NCI-H1105 treated with DMSO at 0.1 percent for 48 hours (cell line): ENCODE data around the gene CDC42BPA.
"Not testable (repeated sequence)": the region's sequence is repeated elsewhere in the genome, so short reads cannot be mapped to it uniquely, and the experiment has no call there.

Source experiments
- DNase-seq: peaks from one replicate; lab custom pipeline; 2025; lab: John Stamatoyannopoulos, UW

Gene CDC42BPA

DNA sequence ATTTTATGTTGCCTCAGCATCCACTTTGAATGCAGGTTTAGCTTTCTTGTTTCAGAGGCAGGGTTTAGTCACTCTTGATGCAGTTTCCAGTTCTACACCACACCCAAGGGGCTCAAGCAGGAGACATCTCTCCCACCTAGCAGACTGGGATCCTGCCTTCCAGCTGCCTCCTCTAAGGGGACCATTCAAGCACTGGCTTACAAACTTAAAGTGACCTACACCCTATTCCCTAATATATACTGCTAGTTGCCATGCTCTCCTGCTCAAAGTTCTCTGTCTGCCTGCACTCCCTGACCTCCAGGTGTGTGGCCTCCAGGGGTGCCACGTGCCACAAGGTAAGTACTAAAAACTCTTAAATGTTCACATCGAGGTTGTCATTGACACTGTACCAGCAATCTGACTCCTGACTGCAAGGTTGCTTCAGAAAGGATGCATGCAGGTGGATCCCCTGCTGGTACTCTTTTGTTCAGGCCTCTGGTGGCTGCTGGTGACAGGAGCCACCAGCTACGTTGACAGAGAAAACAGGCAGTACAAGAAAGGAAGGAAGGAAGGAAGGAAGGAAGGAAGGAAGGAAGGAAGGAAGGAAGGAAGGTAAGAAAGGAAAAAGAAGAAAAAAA, 192.3 kb downstream of the CDC42BPA start:
- DNase-seq = no peak

DNA sequence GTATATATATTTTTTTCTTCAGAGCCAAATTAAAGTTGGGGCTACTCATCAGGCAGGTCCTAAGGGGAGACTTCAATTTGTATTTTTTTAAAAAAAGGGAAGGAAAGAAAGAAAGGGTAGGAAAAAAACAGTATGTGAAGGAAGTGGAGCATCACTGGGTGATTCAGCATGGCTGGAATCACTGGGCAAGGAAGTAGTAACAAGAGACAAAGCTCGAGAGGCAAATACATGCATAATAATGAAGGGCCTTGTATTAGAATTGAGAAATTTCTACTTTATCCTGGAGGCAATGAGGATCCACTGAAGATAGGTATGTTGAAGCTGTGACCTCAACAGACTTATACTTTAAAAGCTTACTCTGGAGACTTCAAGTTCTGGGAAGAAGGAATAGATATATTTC, 193.8 kb downstream of the CDC42BPA start:
- DNase-seq = no peak

DNA sequence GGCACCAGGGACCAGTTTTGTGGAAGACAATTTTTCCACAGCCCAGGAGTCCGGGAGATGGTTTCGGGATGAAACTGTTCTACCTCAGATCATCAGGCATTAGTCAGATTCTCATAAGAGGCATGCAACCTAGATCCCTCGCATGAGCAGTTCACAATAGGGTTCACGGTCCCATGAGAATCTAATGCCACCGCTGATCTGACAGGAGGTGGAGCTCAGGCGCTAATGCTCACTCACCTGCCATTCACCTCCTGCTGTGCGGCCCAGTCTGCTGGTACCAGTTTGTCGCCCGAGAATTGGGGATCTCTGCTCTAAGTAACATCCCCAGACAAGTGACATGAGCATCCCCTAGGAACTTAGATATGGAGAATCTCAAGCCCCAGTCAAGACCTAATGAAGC, 197.5 kb downstream of the CDC42BPA start:
- DNase-seq = no peak

DNA sequence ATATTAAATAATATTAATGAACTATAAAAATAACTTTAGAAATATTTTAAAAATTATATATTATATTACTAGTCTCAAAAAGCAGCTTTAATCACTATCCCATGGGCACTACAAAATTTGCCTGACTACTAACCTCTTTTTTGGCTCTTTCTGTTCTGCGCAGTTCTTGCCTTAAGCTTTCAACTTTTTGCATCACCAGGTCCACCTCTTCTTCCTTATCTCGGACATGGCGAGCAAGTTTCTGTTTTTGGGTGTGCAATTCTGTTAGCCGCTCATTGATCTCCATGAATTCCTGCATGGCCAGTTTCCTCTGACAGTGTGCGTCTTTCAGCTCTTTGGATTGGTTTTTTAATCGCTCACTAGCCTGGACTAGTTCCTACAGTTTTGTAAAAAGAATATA, 205.8 kb downstream of the CDC42BPA start:
- no peak for DNase-seq

DNA sequence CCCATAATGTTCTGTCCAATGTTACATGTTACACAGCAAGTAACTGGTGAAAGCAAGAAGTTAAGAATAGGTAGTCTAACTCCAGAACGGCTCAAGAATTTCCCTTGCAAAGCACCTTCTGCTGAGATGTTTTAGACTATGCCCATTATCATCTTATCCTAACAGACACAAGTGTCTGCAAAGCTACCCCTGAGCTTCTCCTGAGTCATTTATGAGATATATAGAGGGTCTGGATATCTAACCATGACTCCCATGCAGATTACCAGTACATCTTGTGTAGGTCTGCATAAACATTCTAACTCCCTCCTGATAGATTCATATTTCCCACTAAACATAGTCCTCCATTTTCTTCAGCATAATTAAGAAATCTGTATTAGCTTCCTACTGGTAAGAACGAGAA, 206.5 kb downstream of the CDC42BPA start:
- no peak for DNase-seq

DNA sequence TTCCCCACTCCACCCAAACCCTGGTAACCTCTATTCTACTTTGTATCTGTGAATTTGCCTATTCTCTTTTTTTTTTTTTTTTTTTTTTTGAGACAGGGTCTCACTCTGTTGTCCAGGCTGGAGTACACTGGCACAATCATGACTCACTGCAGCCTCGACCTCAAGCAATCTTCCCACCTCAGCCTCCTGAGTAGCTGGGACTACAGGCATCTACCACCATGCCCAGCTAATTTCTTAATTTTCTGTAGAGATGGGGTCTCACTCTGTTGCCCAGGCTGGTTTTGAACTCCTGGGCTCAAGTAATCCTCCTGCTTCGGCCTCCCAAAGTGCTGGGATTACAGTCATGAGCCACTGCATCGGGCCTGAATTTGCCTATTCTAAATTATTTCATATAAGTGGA, 213.0 kb downstream of the CDC42BPA start:
- DNase-seq = not testable (repeated sequence)

DNA sequence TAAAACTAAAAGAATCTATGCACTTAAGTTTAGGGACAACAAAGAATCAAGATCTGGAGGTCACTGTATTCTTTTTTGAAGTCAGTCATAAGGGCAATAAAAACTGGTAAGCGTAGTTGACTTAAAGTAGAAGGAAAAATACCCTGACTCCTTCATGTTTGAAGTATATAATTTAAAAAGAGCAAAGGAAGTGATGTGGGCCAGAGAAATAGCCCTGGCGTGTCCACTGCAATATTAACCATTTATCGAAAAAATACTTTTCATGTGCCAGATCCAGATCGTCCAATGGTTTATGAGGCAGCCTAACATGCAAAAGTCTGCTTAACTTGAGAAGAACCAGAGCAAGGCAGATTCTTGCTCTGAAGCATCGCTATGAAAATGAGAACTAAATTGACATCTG, 216.2 kb downstream of the CDC42BPA start:
- no peak for DNase-seq

DNA sequence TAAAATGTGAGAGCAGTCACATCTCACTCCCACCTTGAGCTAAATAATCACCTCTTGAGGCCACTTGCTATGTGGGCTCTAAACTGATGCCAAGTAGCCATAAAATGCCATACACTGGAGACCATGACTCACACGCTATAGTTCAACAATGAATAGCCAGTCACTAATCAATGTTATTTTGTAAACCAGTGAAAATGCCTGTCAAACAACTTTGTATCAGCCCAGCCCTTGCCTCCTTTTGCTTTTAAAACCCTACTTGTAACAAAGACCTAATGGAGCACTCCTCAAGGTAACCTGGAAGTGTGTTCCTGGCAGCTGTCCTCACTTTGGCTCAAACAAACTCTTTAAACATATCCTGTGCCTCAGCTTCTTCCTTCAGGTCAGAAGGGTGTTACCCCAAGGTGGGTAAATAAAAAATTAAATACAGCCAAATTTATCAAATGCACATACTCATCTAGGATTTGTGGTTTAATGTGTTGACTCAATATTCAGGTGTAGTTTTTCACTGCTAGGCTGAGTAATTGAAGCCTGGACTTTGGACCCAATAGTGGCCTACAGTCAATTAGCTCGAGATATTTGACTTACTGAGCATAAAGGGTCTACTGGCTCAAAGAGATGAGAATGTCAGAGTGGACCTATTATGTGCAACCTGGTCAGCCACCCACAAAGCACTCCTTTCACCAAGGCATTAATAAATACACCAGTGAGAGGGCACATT, 223.9 kb downstream of the CDC42BPA start:
- no peak for DNase-seq

DNA sequence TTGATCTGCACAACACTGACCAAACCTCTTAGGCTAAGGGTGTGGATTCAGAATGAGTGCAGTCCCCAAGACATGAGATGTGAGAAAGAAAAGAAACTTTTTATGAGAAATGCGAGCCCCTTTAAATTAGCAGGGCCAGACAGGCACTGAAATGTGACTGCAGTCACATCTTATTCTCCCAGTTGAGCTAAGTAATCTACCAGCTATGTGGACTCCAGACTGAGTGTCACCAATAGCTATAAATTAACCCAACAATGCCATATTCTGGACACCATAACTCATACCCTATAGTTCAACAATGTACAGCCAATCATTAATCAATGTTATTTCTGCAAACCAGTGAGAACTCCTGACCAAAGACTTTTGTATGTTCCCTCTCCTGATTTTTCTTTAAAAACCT, 225.0 kb downstream of the CDC42BPA start:
- no peak for DNase-seq

DNA sequence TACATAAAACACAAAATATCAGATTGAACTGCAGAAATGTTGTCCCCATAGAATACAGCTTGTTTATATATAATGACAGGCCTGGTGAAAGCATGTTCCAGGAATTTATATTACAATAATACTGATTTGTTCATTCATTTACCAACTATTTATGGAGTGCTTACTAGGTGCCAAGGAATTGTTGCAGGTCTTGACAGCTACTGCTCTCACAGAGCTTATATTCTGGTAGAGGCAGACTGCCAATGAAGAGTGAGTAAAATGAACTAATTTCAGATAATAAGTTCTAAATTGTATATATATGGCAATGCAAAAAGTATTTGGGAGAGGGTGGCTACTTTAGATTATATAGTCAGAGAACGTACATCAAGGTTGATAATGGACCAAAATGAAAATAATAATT, 226.2 kb downstream of the CDC42BPA start:
- no peak for DNase-seq

DNA sequence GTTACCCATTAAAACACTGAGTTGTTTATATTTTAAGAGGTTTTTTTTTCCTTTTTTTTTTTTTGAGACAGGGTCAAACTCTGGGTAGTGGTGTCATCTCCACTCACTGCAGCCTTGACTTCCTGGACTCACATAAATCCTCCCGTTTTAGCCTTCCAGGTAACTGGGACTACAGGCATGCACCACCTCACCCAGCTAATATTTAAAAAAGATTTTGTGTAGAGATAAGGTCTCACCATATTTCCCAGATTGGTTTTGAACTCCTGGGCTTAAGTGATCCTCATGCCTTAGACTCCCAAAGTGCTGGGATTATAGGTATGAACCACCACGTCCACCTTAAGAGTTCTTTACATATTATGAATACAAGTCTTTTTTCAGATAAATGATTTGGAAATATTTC, 231.7 kb downstream of the CDC42BPA start:
- DNase-seq = no peak

DNA sequence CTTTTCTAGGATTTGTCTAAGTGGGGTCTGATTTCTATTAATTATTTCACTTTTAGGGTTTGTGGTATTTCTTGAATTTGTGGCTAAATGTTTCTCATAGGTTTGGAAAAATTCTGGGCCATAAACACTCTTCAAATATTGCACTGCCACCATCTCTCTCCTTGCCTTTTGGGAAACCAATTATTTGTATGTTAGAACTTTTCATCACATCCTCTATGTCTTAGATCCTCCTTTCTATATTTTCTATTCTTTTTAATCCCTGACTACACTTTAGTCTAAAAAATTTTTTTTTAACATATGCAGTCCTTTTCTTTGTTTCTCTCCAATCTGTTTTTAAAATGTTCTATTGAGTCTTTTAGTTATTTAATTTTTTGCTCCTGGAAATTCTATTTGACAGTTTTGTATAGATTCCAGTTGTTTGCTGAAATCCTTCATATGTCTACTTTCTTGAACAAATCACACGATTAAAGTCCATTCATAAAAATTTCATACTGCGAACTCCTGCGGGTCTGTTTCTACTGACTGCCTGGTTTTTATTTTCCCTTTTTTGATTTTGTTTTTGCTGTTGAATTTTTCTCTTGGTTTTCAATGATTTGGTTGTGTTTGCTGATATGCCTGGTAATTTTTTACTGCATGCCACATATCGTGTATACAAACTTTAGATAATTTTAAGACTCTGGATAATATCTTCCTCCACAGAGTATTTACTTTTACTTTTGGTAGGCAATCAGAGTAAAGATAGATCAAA, 235.1 kb downstream of the CDC42BPA start:
- DNase-seq = no peak

DNA sequence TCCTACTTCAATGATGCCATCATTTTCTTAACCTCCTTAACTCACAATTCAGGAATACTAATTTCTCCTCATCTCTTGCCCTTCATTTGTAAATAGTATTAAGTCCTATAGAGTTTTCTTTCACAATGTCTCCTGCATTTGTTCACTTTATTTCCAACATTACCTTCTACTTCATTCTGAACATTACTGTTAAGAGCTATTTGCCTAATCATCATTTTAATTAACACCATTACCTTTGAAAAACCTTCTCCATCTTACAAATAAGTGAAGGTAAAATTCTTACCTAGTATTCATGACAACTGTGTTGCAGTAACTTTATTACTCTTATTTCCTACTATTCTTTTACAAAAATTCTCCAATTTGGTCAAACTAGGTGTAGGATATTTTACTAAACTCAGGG, 240.5 kb downstream of the CDC42BPA start:
- DNase-seq = no peak

DNA sequence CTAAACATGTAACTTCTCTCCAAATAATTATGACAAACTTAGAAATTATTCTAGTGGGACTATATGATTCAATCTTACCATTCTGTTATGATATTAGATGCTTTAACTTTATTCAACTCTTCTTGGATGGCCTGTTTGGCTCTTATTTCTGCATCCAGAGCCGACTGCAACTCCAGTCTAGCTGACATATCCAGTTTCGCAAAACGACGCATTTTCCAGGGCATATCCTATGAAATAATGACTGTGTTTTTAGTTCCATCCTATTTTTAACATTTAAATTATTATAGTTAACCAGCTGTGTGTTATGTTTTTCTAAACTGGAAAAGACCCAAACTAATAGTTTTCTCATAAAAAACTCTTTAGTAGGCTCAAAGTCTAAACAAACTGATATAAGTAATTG, 244.5 kb downstream of the CDC42BPA start:
- DNase-seq = no peak

DNA sequence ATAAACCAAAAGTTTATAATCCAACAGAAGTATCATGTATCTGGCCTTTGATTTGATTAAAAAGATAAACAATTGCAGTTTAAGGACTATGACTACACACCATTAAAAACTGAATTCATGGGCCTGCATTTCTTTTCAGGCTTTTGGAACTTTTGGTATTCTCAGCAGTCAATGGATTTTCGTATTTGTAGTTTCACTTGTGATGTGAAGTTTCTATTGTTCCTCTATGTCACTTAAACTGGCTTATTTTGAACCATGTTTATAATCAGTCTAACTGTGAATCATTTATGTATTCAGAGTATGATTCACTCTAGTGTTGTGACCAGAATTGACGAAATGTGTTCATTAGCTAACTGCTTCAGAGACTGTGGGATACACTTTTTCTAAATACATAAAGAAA, 245.3 kb downstream of the CDC42BPA start:
- DNase-seq = no peak

DNA sequence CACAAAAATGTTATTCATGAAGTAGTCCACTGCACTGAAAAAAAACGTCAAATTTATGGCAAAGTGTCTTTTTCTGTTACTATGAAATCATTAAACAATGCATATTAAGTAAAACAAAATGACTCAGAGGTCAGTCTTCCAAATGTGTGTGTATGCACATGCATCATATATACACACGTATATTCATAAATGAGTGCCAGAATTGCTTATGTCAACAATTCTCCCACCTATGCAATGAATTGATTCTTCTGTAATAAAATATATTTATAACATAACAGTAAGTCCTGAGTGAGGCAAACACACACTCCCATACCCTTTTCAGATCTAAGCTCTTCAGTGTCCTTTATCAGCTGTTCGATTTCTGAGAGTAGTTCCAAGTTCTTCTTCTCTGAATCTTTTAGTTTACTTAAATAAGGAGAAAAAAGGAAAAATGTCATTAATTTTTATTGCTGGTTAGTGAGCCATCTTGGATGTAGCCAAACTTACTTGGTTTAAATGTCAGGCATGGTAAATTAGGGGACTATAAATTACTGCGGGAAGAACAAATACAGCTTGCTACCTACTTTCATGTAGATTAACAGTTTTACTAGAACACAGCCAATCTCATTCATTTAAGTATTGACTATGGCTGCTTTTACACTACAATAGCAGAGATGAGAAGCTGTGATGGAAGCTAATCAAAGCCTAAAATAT, 246.3 kb downstream of the CDC42BPA start:
- DNase-seq = no peak

DNA sequence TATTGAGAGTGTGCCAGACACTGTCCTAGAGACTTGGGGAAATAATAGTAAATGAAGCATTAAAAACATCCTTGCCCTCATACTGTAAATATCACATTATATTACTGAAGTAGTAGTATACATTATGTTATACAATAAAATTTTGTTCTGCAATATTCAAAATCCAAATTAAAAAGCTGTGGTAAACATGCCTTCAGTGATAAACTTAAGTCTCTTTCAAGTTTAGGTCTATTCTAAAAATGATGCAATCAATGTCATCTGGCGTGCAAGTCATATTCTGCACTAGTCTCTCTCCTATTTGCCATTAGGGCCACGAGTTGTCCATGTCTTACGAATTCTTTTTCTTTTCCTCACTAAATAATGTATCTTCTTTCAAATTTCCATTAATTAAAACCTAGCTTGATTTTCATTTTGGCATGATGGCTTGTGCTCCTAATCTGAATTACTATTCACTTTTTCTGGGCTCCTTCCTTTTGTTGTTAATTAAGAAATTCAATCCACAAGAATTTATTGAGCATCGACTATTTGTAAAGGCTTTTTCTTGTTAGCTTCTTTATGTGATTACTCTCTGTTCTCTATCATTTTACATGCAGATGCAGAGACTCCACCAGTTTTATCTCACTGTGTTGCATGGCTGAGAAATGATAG, 247.5 kb downstream of the CDC42BPA start:
- DNase-seq = no peak

DNA sequence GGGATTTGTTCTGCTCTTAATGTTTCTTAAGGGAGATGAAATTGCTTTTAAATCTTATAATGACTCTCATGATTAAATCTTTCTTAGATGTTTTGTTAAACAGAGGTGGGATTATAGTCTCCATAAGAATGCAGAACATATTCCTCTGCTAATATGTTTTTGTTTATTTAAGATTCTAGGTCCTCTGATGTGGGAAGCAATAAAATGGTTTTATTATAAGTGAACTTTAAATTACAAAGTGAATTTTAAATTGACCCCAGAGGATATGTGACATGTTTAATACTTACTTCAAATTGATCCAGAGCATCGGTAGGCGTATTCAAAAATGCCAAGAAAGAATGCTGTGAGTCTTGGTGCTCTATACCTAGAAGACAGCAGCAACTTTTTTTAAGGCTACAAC, 248.8 kb downstream of the CDC42BPA start:
- no peak for DNase-seq

DNA sequence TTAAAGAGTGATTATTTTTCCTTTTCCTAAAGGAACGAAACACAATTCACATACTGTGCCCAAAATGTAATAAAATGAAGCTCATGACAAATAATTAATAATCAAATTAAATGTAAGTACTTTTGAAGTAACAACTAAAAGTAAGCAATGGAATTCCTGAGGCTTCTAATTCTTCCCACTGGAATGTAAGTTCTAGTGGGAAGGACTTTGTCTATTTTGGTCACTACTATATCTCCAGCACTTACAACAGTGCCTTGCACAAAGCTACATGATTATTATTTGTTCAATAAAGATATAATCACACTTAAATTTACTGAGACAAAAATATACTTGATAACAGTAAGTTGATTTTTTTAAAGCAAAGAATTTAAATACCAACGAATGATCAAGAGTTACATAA, 249.4 kb downstream of the CDC42BPA start:
- no peak for DNase-seq

DNA sequence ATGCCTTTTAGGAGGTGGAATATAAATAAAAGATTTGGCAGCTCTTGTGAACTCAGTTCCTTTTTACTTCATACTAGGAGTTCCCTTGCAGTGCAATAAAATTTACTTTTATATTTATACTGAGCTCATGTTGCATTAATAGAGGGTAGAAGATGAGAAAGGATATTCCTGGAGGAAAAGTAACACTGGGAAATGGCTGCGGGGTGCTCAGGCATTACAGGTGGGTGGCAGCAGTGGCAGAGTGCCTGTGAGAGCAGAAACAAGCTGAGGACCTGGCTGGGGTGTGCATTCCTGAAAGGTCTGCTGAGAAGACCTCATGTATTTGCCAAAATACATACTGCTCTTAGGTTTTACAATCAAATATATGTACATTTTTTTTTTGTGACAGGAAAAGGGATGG, 251.3 kb downstream of the CDC42BPA start:
- no peak for DNase-seq

DNA sequence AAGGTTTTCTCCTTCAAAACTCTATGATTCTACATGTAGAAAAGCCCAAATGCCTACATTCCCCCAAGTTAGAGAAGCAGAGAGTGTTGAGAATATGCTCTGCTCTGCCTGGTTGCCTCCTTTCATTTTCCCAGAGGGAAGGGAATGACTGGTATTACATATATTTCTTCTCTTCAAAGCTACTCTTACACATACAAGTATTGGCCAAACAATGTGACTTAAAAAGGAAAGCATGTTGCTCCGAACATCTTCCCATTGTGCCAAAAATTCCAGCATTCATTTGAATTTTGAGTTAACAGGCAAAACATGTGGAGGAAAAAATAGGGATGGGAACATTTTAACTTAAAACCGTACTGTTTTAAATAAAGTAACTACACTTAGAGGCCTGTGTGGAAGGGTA, 253.0 kb downstream of the CDC42BPA start:
- no peak for DNase-seq

DNA sequence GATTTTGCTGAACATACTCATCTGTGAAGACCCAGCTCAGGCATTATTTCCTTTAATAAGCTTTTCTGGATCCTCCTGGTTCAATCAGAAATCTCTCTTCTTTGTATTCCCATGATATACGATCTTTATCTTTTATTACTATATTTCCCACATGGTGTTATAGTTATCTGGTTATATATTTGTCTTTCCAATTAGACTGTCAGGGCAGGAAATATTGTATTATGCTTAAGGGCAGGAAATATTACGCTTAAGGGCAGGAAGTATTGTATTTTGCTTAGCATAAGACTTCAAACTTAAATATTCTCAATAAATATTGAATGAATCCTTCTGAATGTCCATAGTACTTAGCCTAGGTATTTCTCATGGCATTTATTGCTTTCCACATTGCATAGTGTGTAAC, 256.0 kb downstream of the CDC42BPA start:
- no peak for DNase-seq
